Measurements from ENCODE around the gene MCAM. TPM values are rescaled to one million over a fixed set of nuclear protein-coding genes. Genes with fewer than 3 reads are reported as not detected.

Gene MCAM
- total and polyA plus RNA-seq, 10 of the 15 experiments (the other 5 are each of a cell fraction or from before 2014, with no cell fraction given), result 3.1 to 19.7 (median 9.3) TPM

DNA sequence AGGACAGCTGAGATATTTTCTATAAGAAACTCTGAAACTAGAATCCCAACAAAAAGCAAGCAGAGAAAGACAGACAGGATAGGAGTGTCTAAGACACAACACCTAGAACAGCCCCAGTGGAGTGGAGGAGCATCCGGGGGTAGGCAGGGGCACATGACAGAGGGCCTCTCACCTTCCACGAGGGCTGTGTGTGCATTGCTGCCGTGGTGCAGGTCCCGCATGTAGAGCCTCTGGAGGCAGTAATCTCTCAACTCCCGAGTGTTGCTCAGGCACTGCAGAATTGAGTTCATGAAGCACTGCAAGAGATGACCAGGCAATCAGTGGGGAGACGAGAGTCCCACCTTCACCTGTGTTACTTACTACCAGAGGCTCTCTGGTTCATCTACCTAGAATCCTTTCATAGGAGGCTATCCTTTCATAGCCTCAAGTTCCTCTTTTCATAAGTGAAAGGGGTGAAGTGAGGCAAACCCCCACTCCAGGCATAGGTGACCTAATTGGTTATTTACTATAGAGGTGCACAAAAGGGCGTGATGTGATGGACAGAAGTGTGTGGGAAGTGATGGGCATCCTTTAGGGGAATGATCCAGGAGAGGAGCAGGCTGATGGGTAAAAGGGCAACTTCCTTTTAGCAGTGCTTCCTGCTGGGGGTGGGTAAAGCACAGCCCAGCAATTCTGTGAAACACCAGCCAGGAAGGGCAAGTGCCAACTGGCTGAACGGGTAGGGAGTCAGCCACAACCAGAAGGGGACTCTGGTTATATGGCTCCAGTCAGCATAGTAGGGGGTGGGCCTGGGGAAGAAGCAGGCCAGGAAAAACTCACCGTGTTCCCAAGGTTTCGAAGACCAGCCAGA is 42.7 kb upstream of the MCAM start:
- in situ Hi-C loops (cut with MboI), result loop anchor here (5.0 kb wide), 1 partner anchor 113 kb away; no protein-coding TSS in a partner anchor
- no peaks in the 10 kb centered on the region for H3K36me3 ChIP-seq (ENCODE audit: control insufficient read depth in 2 of 2, insufficient read depth in 2 of 2, low read length in 1 of 2)
- peaks cover 10% of the 10 kb centered on the region for H3K4me1 ChIP-seq (ENCODE audit: control insufficient read depth, insufficient read depth, low read length)
- H3K27ac ChIP-seq (ENCODE audit: control insufficient read depth, insufficient read depth), result no peak overlapping the region
- 0 out of 4 replicates have a peak, but pooled peaks of 1 of the 2 experiments have one; percentile 17 for TF ChIP-seq IKZF2 (IDR thresholded peaks at IDR 0.05)
- TF ChIP-seq SMAD5 (IDR thresholded peaks at IDR 0.05; ENCODE audit: low read depth), result no peak
- no peak for TF ChIP-seq SP1 (IDR thresholded peaks at IDR 0.05; ENCODE audit: low read depth, low read length)
- TF ChIP-seq DPF2 (IDR thresholded peaks at IDR 0.05), result no peak
- TF ChIP-seq IKZF1 (conservative IDR thresholded peaks at IDR 0.05), result peak; percentile 29; the same call in 1 of the 2 replicates
- no peak overlapping the region for H3K9ac ChIP-seq (ENCODE audit: control insufficient read depth, insufficient read depth, low read length)
- peaks cover 2 to 6% of the 10 kb centered on the region in 2 experiments; a peak in 3 of 4 replicates for H3K27me3 ChIP-seq (replicated peaks in 1 of 2; ENCODE audit: control insufficient read depth in 2 of 2, insufficient read depth in 2 of 2, low read length in 1 of 2)
- BruUV-seq (replicated peaks), result no TSS peak
- H3K4me2 ChIP-seq (ENCODE audit: control insufficient read depth, insufficient read depth), result no peak overlapping the region; the same call in 1 of the 2 replicates
- no peaks in the 10 kb centered on the region for H3K79me2 ChIP-seq (ENCODE audit: control insufficient read depth, insufficient read depth, low read length)
- RAD21 ChIA-PET (ENCODE audit: unreplicated experiment), result interaction anchor here (4.5 kb wide), 1 partner anchor 15 kb away, joined by 47 read pairs; no protein-coding TSS in a partner anchor
- no peak overlapping the region for H3K4me3 ChIP-seq
- H3K9me3 ChIP-seq (replicated peaks; ENCODE audit: control insufficient read depth, insufficient read depth, low read length), result no peaks in the 10 kb centered on the region
- intact Hi-C loops (cut with micrococcal nuclease; ENCODE audit: unreplicated experiment), result no loop called here
- H4K20me1 ChIP-seq (ENCODE audit: control insufficient read depth, insufficient read depth), result 0 out of 2 replicates have a peak, but pooled peaks cover 2% of the 10 kb centered on the region
- H2AFZ ChIP-seq (ENCODE audit: control insufficient read depth, low read depth, low read length), result no peak overlapping the region
- peak; percentile 23 for ATAC-seq
- SMC1A ChIA-PET (ENCODE audit: uncharacterized antibody, unreplicated experiment), result interaction anchor here (1.3 kb wide), 1 partner anchor 115 kb away, joined by 3 read pairs; no protein-coding TSS in a partner anchor
- WGBS (ENCODE audit: insufficient coverage, insufficient replicate concordance, low lambda C conversion rate, missing lambda C conversion rate), result 47% methylated on average over 10 of the region's 10 CpGs
- no peak for DNase-seq (ENCODE audit: low read depth, low spot score)
- no peak for FAIRE-seq
- CTCF ChIA-PET, result interaction anchor here (1.3 to 4.8 kb wide), 5 partner anchors 12 to 115 kb away, joined by 5 to 183 read pairs (median 17); partner anchors contain the start of gene USP2
- POLR2A ChIA-PET, result interaction anchor here (1.6 kb wide), 1 partner anchor 8 kb away, joined by 5 read pairs; no protein-coding TSS in a partner anchor

All from GM12878 (cell line).